ENCODE data around the gene MRC1.

The MRC1 gene

GRCh38 chr10:17808971-17809841 lies at the start of gene MRC1:
Gene MRC1, plus strand, starts transcription at chr10:17809348. Its CDS starts 118 bp downstream, at chr10:17809466.
- no peak for DNase-seq

GRCh38 chr10:17764142-17764541 lies 45.0 kb upstream of the MRC1 start:
- DNase-seq: no peak

- no peak for DNase-seq
These were observed 43.5 kb upstream of the MRC1 start for GRCh38 chr10:17765602-17766001.

DNA sequence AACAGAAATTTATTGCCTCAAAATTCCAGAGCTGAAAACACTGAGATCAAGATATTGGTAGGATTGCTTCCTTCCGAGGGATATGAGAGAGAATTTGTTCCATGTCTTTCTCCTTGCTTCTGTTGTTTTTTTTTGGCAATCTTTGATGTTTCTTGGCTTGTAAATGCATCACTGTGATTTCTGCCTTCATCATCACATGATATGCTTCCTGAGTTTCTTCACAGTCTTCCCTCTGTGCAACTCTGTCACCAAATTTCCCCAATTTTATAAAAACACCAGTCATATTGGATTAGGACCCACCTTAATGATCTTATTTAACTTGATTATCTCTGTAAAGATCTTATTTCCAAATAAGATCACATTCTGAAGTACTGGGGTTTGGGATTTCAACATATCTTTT lies 42.4 kb upstream of the MRC1 start:
- DNase-seq: no peak

DNA sequence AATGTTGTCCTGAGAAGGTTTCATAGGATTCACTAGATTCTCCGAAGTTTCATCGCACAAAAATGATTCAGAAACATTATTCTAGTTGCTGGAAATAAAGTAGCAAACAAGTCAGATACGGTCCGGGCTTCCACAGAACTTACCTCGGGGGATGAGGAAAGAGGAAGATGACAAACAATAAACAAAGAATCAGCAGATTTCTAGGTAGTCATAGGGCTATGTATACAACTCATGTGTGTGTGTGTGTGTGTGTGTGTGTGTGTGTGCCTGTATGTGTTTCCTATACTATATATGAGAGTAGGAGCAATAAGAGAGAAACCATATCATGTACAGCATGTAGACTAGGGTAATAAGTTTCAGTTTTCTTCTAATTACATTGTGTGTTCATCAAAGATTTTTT lies 40.7 kb upstream of the MRC1 start:
- no peak for DNase-seq

- no peak for DNase-seq
These were observed 40.2 kb upstream of the MRC1 start for GRCh38 chr10:17768957-17769356.

GRCh38 chr10:17771017-17771416 lies 38.1 kb upstream of the MRC1 start:
- DNase-seq: no peak

GRCh38 chr10:17779784-17780183 lies 29.4 kb upstream of the MRC1 start:
- DNase-seq: no peak

DNA sequence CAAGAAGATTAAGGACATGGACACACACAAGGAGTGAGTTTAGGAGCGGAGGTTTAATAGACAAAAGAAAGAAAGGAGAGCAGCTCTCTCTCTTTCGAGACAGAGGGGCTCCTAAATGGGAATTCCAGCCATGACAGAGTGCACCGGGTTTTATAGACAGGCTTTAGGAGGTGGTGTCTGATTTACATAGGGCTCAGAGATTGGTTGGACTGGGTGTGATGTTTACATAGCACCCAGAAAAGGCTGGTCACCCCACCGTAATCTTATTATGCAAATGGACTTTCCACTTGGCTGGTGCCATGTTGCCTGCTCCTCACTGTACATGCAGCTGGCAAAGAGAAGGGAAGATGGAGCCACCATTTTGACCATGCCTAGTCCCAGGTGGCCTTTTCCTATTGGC lies 28.4 kb upstream of the MRC1 start:
- no peak for DNase-seq

DNA sequence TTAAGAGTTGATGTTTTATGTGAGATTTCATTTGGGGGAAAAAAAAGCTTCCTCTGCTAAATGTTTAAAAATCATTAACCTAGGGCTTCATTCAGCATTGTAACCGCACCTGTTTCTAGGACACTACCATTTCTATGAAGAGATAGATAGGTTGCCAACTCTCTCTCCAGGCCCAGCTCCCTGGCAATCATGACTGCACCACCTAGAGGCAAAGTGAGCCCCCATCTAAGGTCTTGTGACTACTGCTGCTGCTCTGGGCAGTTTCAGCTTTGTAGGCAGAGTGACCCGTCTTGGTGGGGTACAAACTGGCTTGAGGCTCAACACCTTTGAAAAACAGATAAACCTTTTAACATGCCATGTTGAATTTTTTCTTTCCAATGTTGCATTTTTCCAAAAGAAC lies 27.3 kb upstream of the MRC1 start:
- no peak for DNase-seq

DNA sequence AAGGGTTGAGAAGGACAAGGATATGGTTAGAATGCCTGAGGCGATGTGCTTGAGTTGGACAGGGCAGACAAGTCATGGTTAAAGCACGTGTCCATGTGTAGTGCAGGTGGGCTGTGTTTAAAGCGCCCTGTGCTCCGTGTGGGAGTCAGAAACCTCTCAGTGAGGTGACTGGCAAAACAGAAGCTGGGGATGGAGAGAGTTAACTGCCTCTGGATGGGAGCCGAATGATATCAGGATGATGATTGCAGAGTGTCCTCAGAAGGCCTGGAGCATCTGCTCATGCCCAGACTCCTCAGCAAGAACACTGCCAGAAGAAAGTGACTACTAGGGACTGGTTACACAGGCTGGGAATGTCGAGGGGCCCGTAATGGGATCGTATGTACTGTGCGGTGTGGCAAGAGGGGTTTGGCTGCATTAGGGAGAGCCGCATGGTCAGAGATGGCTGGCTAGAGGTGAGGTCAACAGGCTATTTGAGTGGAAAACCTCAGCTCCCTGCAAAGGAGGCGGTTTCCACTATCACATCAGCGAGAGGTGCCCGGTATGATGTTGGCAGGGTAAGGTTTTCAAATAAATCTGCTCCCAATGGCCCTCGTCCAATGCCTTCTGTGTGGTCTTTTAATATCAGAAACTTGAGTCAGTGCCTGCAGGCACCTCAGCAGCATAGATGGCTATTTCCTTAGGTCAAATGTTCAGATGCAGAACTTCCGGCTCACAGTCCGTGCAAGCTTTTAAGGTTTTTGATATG lies 26.1 kb upstream of the MRC1 start:
- DNase-seq: no peak

DNA sequence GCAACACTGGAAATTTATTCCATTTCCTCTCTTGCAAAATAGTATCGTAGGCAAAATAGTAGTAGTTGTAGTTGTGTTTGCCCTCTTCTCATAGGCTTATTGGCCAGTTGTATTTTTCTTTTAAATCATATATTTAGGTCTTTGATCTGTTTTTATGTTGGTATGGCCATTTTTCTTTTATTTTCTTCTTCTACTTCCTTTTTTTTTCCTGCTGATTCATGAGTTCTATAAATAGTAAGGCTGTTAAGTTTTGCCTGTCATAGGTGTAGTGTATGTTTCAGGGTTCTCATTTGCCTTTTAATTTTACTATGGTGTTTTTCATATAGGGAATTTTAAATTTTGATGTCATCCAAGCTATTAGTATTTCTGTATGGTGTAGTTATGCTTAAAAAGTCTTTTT lies 25.4 kb upstream of the MRC1 start:
- no peak for DNase-seq

DNA sequence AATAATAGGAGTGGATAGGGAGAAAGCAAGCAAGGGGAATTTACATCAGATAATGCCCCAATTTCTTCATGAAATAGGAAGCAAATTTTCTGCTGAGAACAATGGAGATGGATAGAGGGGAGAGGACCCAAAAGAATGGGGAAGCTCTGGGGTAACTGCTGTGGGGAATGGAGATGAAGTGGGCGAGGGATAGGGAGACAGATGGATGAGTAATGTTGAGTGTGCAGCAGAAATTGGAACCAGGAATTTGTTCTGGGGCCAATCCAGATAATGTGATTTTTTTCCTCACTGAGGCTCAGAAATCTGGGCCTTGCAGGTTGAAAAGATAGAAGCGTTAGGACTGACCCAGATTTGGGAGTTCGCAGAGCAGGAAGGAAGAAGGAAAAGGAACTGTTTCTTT lies 24.5 kb upstream of the MRC1 start:
- DNase-seq: no peak

DNA sequence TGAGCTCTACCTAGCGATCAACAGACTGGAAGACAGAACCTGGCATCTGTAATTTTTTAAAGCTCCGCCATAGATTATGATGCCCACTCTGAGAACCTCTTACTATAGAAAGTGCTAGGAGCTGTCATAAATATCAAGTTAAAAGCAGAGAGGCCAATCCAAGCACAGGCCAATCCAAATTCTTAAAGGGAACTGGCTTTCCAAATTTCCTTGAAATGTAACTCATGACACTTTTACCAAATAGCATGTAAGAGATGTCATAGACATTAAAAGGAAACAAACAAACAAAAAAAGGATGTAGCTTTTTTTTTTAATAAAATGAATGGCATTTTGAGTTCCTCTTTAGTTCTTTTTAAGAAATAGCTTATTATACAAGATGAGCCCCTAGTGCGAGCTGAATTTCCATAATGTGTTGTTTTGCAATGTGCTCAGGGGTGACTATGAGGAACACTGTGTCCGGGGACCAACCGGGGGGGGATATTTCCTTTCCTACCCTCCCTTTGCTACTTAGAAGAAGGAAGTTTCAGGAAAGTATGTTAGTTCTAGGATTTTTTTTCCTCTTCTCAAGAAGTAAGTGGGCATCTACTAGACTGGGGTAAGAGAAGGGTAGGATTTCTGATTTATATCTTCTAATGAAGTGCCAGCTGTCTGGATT lies 23.7 kb upstream of the MRC1 start:
- no peak for DNase-seq

- DNase-seq: no peak
These were observed 21.8 kb upstream of the MRC1 start for GRCh38 chr10:17787087-17787961.

- DNase-seq: no peak
These were observed 20.5 kb upstream of the MRC1 start for GRCh38 chr10:17788646-17789045.

GRCh38 chr10:17789396-17789795 lies 19.8 kb upstream of the MRC1 start:
- no peak for DNase-seq

GRCh38 chr10:17790651-17791050 lies 18.5 kb upstream of the MRC1 start:
- DNase-seq: no peak

DNA sequence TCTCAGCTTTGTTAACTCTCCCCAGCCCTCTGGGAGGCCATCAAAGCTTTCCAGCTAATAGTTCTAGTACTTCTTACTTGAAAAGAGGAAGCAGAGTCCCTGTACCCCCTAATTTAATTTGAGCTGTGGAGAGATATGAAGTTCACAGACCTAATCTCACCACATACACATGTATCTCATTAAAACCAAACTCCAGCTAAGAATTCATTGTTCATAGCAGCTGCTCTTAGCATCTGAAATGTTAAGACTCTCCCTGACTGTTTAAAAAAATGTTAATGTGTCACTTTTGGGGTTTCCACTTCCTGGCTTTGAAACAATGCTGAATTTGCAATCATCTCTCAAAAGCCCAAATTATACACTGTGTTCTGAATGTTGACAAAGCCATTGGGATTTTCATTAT lies 16.2 kb upstream of the MRC1 start:
- no peak for DNase-seq

GRCh38 chr10:17793823-17794644 lies 15.1 kb upstream of the MRC1 start:
- DNase-seq: no peak

GRCh38 chr10:17795083-17795482 lies 14.1 kb upstream of the MRC1 start:
- DNase-seq: no peak

Measured in CD4-positive, alpha-beta T cell treated with Interleukin-21 for 1 hour (primary cell).